Measurements from ENCODE around the gene GMPR2. TPM values are rescaled to one million over a fixed set of nuclear protein-coding genes. Genes with fewer than 3 reads are reported as not detected.

The GMPR2 gene
- total RNA-seq, 1 experiment from 2014 or later: 76.9 TPM

DNA sequence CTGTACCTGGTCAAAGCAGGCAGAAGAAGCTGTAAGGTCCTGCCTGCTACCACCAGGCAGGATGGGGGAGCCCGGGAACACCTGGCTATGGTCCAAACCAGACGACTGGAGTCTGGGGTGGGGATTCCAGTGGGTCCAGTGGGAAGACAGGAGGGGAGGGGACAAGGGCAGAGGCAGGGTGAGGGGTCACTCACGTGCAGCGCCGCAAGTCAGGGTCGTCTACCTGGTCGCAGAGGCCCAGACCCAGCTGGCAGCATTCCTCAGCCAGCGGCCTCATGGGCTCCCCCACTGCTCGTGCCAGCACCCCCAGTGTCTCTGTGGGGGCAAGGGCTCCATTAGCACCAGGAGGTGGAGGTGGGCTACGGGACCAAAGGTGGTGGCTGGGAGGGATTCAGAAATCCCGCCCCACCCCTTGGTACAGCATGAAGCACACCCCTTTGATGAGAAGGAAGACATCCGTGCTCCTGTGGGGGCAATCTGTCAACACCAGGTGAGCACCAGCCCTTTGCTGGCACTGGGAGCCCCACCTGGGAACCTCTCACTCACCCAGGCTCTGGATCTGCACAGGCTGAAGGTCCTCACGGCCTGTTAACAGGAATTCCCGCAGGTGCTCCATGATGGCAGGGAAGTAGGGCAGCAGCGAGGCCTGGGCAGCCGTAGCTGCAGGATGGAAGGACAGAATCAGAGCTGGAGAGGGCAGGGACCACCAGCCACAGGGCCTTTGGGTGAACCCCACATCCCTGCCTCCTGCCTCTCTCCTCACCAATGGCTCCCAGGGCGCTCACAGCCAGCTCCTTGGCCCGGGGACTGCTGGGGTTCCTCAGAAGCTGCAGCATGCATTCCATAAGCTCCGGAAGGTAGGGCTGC lies 48.4 kb upstream of the GMPR2 start:
- BruUV-seq (replicated peaks): no TSS peak
- ChIA-PET CTCF (no interaction called here), POLR2A (no interaction called here)
- Mint-ChIP-seq H3K4me1 (ENCODE audit: low read depth, unreplicated experiment) (peaks cover 12% of the 10 kb centered on the region), H3K4me3 (ENCODE audit: unreplicated experiment) (no peak overlapping the region), H3K27ac (ENCODE audit: unreplicated experiment) (no peak overlapping the region), H3K9me3 (ENCODE audit: unreplicated experiment) (no peaks in the 10 kb centered on the region), H3K36me3 (ENCODE audit: insufficient read depth, unreplicated experiment) (peaks cover 63% of the 10 kb centered on the region), H3K27me3 (ENCODE audit: insufficient read depth, unreplicated experiment) (no peaks in the 10 kb centered on the region)
- TF ChIP-seq, protein P1, sequence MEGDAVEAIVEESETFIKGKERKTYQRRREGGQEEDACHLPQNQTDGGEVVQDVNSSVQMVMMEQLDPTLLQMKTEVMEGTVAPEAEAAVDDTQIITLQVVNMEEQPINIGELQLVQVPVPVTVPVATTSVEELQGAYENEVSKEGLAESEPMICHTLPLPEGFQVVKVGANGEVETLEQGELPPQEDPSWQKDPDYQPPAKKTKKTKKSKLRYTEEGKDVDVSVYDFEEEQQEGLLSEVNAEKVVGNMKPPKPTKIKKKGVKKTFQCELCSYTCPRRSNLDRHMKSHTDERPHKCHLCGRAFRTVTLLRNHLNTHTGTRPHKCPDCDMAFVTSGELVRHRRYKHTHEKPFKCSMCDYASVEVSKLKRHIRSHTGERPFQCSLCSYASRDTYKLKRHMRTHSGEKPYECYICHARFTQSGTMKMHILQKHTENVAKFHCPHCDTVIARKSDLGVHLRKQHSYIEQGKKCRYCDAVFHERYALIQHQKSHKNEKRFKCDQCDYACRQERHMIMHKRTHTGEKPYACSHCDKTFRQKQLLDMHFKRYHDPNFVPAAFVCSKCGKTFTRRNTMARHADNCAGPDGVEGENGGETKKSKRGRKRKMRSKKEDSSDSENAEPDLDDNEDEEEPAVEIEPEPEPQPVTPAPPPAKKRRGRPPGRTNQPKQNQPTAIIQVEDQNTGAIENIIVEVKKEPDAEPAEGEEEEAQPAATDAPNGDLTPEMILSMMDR (IDR thresholded peaks at IDR 0.05; ENCODE audit: insufficient read depth in 1 of 2, low read depth in 1 of 2, low read length in 1 of 2, severe bottlenecking in 1 of 2, unreplicated experiment in 1 of 2): no peak
- H3K9me3 ChIP-seq: no peaks in the 10 kb centered on the region
- no peak for DNase-seq
- H3K4me1 ChIP-seq: no peaks in the 10 kb centered on the region
- peaks cover 3% of the 10 kb centered on the region for H3K36me3 ChIP-seq (ENCODE audit: control insufficient read depth, insufficient read depth, low read length)
- intact Hi-C loops (cut with micrococcal nuclease; ENCODE audit: unreplicated experiment): no loop called here
- H3K4me3 ChIP-seq (ENCODE audit: low read depth, low read length): no peak overlapping the region
- no peaks in the 10 kb centered on the region for H3K27me3 ChIP-seq (replicated peaks; ENCODE audit: control insufficient read depth, insufficient read depth, low read length)

DNA sequence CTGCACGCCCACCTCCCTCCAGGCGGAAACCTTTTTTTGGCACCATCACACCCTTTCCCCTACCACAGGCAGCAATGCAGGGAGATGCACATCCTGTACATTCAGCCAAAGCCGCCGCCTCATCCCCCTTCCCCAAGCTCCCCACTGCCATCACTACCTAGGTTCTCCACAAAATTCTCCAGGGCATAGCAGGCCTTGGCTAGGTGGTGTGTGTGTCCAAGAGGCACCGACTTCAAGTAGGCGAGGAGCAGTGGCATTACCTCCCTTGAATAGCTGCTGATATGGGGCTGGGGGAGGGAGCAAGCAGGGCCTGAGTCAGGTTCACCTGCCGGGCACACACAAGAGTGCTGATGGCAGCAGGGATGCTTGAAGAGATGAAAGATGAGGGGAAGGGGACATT lies 47.7 kb upstream of the GMPR2 start:
- BruUV-seq (replicated peaks): no TSS peak
- Histone ChIP-seq H3K4me1 (no peaks in the 10 kb centered on the region), H3K36me3 (ENCODE audit: control insufficient read depth, insufficient read depth, low read length) (peaks cover 3% of the 10 kb centered on the region), H3K4me3 (ENCODE audit: low read depth, low read length) (no peak overlapping the region), H3K9me3 (no peaks in the 10 kb centered on the region), H3K27me3 (replicated peaks; ENCODE audit: control insufficient read depth, insufficient read depth, low read length) (no peaks in the 10 kb centered on the region)
- Mint-ChIP-seq H3K4me1 (ENCODE audit: low read depth, unreplicated experiment) (peaks cover 14% of the 10 kb centered on the region), H3K9me3 (ENCODE audit: unreplicated experiment) (no peaks in the 10 kb centered on the region), H3K27ac (ENCODE audit: unreplicated experiment) (peak overlapping the region; percentile 59), H3K27me3 (ENCODE audit: insufficient read depth, unreplicated experiment) (no peaks in the 10 kb centered on the region), H3K4me3 (ENCODE audit: unreplicated experiment) (no peak overlapping the region), H3K36me3 (ENCODE audit: insufficient read depth, unreplicated experiment) (peaks cover 62% of the 10 kb centered on the region)
- intact Hi-C loops (cut with micrococcal nuclease; ENCODE audit: unreplicated experiment): no loop called here
- ChIA-PET CTCF (no interaction called here), POLR2A (no interaction called here)
- DNase-seq: no peak
- TF ChIP-seq, protein P1 (IDR thresholded peaks at IDR 0.05; ENCODE audit: insufficient read depth in 1 of 2, low read depth in 1 of 2, low read length in 1 of 2, severe bottlenecking in 1 of 2, unreplicated experiment in 1 of 2): no peak

DNA sequence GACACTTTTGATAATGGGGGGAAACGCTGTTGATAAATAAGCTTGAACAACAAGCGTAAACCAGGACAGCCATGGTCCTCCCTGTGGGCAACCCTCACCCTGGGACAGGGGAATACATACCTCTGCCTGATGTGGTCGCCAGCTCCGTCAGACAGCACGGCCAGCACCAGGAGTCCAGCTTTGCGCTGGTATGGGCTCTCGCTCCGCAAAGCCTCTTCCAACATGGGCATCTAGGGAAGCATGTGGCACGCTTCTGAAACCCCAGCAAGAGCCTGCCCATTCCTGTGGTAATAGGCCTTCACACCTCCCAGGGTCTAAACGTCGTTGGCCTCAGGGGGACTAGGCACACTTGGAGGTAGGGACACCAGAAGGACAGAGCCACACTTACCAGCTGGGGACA lies 47.0 kb upstream of the GMPR2 start:
- Histone ChIP-seq H3K36me3 (ENCODE audit: control insufficient read depth, insufficient read depth, low read length) (peaks cover 3% of the 10 kb centered on the region), H3K9me3 (no peaks in the 10 kb centered on the region), H3K27me3 (replicated peaks; ENCODE audit: control insufficient read depth, insufficient read depth, low read length) (no peaks in the 10 kb centered on the region), H3K4me3 (ENCODE audit: low read depth, low read length) (no peak overlapping the region), H3K4me1 (no peaks in the 10 kb centered on the region)
- BruUV-seq (replicated peaks): no TSS peak
- TF ChIP-seq, protein P1 (IDR thresholded peaks at IDR 0.05; ENCODE audit: insufficient read depth in 1 of 2, low read depth in 1 of 2, low read length in 1 of 2, severe bottlenecking in 1 of 2, unreplicated experiment in 1 of 2): no peak
- DNase-seq: no peak
- Mint-ChIP-seq H3K4me3 (ENCODE audit: unreplicated experiment) (no peak overlapping the region), H3K9me3 (ENCODE audit: unreplicated experiment) (no peaks in the 10 kb centered on the region), H3K27me3 (ENCODE audit: insufficient read depth, unreplicated experiment) (no peaks in the 10 kb centered on the region), H3K27ac (ENCODE audit: unreplicated experiment) (no peak overlapping the region), H3K4me1 (ENCODE audit: low read depth, unreplicated experiment) (peaks cover 14% of the 10 kb centered on the region), H3K36me3 (ENCODE audit: insufficient read depth, unreplicated experiment) (peaks cover 61% of the 10 kb centered on the region)
- intact Hi-C loops (cut with micrococcal nuclease; ENCODE audit: unreplicated experiment): no loop called here
- ChIA-PET CTCF (no interaction called here), POLR2A (no interaction called here)

Measured in Caco-2 (cell line).